DMS79 (cell line): ENCODE data around the gene EPS8L3.
A peak's percentile ranks its signal among the peaks of the same experiment; 100 is the strongest.
"Not testable (repeated sequence)": the region's sequence is repeated elsewhere in the genome, so short reads cannot be mapped to it uniquely, and the experiment has no call there.

ENCODE experiments used
- DNase-seq: peaks from one replicate; lab custom pipeline; 2025; lab: John Stamatoyannopoulos, UW

Gene EPS8L3

DNA sequence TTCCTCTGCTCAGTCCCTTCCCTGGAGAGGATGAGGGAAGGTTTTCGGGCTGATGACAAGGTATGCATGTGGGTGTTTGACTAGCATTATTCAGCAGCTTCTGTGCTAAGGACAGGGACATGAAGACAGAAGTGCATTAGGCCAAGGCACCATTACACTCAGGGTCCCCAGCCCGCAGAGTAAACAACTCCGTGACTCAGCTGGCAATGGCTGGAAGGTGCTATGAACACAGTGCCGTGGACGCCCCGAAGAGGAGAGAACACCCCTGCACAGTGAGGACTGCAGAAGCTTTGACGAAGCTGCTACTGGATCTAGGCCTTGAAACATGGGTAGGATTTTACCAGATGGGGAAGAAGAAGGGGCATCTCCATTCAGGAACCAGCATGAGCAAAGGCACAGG lies 13.7 kb upstream of the EPS8L3 start:
- DNase-seq: no peak

DNA sequence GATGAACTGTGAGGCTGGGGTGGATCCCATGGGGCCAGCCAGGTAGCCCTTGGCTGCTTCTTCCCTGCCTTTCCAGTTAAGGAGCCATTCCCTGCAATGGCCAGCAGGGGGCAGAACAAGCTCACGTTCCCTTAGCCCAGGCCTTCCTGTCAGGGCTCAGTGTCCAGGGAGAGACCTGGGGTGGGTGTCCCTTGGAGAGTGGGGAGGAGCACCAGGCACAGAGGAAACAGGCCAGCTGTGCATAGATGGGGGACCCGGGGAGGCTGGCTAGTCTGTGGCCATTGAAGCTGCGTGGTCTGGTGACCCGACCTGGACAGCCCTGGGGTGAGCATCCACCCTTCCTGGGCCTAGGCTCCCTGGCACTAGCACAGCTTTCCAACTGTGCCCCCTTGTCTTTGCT lies 13.2 kb upstream of the EPS8L3 start:
- DNase-seq: peak; percentile 62

DNA sequence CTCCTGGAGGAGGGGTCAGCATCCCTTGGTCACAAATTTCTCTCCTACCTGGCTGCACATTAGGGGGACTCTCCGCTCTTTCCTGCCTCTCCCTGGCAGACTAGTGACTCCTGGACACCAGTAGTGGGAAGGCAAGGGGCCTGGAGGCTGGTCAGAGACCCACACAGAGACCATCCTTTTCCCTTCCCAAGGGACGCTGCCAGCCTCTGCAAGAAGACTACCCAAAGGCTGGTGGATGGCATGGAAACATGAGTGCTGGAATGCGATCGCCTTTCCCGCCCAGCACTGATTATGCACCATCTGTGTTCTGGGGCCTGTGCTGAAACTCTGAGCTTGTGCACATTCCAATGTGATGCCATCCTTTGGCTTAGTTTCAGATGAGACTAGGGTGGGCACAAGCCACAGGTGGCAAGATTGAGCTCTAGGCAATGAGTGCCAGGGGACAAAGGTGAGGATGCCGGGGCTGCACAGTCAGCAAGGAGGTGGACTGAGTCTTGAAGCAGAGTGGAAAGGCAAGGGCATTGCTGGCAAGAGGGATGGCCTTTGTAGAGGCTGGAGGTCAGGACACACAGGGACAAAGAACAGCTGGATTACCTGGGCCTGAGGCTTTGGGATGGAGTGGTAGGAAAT lies 12.6 kb upstream of the EPS8L3 start:
- no peak for DNase-seq

DNA sequence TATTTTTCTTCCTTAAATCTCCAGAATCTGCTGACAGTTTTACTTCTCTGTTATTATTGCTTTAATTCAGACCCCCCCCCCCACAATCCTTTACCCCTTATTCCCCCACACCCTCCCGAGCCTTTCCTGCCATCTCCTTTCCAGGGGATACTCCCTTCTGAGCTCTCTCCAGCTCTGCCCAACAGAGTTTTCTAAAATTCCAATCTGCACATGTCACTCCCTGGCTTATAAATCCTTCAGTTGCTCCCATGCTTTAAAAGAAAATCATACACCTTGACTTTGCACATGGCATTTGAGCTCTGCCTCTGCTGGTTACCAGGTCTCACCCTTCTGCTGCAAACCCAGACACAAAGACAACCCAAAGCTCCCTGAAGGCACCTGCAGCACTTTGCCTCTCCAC lies 11.7 kb upstream of the EPS8L3 start:
- no peak for DNase-seq

DNA sequence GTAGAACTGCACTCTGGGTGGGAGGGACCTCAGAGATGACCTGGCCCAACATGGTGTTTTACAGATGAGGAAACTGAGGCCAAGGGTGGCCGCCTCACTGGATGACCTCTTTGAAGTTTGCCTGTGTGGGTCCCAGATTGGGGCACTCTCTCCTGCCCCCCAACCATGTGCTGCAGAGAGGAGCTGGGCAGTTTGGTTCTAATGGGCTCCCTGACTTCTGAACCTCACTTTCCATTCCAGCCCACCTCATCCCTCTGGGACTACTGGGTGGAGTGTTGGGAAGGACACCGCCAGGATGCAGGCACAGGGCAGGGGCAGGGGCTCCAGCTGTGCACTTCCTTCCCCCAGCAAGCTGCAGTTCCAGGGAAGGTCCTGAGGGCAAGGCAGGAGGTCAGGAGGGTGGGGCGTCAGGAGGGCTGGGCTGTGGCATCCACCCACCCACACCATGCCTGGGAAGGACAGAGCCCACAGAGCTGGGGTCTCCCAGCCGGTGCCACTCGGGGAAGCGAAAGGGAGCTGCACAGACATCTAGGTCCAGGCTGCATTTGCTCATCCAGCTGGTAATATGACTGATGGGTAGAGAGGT lies 10.3 kb upstream of the EPS8L3 start:
- DNase-seq: no peak

GRCh38 chr1:109773203-109773899 lies 9.6 kb upstream of the EPS8L3 start:
- DNase-seq: peak; percentile 67

DNA sequence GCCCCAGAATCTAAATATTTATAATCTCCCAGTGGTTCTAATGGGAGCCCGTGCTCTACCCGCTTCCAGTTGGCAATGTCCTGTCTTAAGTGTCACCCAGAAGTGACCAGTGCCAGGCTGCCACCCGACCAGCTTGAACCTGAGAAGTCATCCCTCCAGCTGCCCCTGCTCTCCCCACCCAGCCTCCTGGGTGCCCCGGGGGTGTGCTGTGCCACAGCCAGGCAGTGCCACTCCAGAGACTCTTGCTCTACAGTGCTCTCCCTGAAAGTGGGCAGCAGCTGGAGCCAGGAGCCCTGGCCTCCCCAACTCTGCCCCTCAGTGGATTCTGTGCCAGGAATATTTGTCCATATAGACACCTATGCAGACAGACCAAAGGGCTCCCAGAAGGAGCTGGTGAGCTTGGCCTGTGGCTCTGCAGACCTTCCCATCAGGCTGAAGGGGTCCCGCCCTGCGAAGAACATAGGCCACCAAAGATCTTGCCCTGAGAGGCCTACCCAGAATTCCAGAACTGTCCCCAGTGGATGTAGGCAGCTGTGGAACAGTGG lies 9.0 kb upstream of the EPS8L3 start:
- no peak for DNase-seq

GRCh38 chr1:109771712-109772657 lies 8.3 kb upstream of the EPS8L3 start:
- DNase-seq: no peak

- DNase-seq: no peak
Observed at GRCh38 chr1:109770331-109771095, 6.8 kb upstream of the EPS8L3 start.

DNA sequence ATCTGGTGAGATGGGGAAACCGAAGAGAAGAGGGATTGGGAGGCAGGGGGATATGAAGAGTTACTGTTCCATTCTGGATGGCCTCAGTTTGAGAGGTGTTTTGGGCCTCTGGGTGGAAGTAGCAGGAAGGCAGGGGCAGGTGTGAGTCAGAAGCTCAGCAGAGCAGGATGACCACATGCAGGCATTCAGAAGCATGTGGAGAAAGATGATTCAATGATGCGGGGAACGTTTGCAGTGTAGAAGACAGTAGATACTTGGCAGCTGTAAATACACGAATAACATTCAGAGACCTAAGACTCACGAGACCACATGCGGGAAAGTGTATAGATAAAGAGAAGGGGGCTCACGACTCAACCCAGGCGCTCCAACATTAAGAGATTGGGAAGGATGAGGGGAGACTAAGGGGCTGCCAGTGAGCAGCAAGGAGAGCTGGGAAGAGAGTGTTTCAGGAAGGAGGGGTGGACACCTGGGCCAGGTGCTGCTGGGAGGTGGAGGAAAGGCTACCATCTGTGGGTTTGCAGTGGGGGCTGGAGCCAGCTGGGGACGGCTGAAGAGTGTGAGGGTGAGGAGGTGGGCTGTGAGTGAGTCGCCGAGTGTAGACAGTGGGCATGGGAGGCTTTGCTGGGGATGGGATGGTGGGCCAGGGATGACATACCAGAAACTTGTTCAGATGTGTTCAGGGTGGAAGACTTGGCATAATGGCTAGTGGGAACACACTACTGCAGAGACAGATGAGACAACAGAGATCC lies 5.8 kb upstream of the EPS8L3 start:
- no peak for DNase-seq

- no peak for DNase-seq
Observed at GRCh38 chr1:109768820-109769219, 5.1 kb upstream of the EPS8L3 start.

DNA sequence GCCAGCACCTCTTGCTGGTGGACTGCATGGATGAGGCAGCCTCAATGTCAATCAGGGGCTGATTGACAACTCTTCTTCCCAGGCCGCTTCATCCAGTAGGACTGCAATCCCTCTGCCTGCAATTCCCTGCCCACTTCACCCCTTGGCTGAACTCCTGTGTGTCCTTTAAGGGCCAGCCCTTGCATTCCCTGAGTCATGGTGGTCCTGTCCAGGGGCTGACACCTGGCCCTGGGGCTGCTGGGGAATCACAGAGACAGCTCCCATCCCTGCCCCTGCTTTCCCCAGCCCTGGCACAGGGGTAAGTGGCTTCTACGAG lies 4.6 kb upstream of the EPS8L3 start:
- DNase-seq: no peak

- DNase-seq: no peak
Observed at GRCh38 chr1:109767637-109768334, 4.1 kb upstream of the EPS8L3 start.

GRCh38 chr1:109766991-109767636 lies 3.4 kb upstream of the EPS8L3 start:
- DNase-seq: not testable (repeated sequence)

DNA sequence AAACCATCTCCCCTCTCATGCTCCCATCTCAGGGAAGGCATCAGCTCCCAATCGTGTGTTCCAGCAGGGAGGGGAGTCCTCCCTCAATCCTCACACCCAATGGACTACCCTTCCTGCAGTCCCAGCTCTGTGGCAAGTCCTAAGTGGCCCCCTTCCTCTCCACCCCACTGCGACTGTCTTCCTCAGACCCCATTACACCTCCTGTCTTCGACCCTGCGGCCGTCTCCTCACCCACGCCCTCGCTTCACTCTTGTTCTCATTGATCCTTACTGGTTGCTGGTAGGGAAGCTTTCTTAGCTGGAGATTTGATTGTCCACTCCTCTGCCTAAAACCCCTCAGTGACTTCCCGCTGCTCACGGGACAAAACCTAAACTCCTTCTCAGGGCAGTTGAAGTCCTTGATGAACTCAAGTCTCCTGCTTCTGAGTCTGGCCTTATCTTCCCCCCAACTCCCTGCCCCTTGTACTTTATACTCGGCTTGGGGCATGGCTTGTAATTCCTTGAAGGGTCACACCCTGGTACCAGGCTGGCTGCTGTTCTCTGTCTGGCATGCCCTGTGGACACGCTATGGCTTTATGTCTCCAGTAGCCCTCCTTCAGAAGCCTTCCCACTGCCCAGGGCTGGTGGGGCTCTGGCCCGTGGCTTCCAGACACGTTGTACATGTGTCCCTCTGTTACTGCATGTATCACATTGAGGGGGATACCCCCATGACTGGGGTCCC lies 2.3 kb upstream of the EPS8L3 start:
- DNase-seq: no peak

DNA sequence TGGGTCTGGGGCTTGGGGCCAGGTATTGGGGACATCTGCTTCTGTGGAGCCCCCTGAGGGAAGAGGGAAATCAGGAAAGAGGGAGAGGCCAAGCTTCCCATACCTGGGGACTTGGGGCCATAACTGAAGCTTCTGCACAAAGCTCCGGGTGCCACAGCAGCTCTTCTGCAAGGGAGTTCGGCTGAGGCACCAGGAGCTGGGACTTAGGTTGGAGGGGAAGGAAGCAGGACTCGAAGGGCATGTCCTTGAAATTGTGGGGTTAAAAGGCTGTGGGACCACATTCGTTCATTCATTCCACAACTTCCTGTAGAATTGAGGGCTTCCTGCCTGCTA lies 1.7 kb upstream of the EPS8L3 start:
- no peak for DNase-seq

DNA sequence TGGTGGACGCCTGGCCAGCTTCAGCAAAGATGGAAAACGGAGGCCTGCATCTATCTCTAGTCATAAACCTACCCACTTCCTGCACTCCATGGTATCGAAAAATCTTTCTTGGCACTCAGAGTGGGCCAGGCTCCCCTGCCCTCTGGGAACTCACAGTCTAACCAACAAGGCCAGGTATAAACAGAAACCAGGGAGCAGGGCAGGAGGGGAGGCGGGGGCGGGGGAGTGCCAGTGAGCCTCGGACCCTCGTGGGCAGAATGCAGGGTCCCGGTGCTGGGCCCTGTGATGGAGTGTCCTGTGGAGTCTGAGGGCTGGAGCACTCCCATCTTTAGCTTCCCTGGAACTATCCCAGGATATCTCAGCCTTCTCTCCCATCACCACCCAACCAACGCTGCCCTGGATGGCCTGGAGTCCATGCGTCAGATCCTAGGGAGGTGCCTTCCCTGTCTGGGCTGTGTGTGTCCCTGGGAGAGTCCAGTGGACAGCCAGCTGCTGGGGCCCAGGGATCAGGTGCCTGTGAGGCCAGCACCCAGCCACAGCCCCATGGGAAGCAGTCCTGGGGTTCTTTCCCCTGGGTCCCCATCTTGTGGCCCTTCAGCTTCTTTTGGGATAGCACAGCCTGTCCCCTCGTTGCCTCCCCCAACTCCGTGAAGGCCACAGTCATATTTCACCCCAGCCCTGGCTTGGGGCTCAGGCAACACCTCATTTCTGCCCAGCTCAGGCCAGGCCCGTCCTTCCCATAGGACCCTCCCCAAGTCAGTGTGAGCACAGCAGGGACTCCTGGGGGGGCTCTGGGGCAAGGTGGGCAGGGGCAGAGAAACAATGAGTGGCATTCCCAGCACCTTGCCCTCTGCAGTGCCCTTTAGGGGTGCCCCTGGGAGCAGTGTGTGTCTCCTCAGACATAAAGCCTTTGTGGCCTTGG lies 1.1 kb upstream of the EPS8L3 start:
- DNase-seq: no peak
